Esophagus squamous epithelium (tissue), 4 donors: ENCODE measurements around the gene RNF215.

Experiments
- POLR2A ChIP-seq, 4 donors: fragments of 450-650 bp; IDR thresholded peaks; one replicate each; pipeline ENCODE4 v1.6.1; 2017; ENCODE audit warnings: antibody characterized with exemption in 4 of 4, mild to moderate bottlenecking in 4 of 4, moderate library complexity in 3 of 4
- TF ChIP-seq, protein P1 (sequence below), 6 experiments: fragments of 450-650 bp in 4 of 6; fragments of 200-600 bp in 2 of 6; sonication (generic) in 2 of 6; IDR thresholded peaks; one replicate each; pipeline ENCODE4 v1.5.1; 2016 to 2019; ENCODE audit warnings: antibody characterized with exemption in 6 of 6, mild to moderate bottlenecking in 4 of 6, moderate library complexity in 4 of 6

GRCh38 chr22:30400159-30400558, 12.9 kb upstream of the RNF215 start:
- TF ChIP-seq, protein P1, sequence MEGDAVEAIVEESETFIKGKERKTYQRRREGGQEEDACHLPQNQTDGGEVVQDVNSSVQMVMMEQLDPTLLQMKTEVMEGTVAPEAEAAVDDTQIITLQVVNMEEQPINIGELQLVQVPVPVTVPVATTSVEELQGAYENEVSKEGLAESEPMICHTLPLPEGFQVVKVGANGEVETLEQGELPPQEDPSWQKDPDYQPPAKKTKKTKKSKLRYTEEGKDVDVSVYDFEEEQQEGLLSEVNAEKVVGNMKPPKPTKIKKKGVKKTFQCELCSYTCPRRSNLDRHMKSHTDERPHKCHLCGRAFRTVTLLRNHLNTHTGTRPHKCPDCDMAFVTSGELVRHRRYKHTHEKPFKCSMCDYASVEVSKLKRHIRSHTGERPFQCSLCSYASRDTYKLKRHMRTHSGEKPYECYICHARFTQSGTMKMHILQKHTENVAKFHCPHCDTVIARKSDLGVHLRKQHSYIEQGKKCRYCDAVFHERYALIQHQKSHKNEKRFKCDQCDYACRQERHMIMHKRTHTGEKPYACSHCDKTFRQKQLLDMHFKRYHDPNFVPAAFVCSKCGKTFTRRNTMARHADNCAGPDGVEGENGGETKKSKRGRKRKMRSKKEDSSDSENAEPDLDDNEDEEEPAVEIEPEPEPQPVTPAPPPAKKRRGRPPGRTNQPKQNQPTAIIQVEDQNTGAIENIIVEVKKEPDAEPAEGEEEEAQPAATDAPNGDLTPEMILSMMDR (IDR thresholded peaks at IDR 0.05) = no peak
- no peak for TF ChIP-seq POLR2A (IDR thresholded peaks at IDR 0.05)
